Astrocyte of the cerebellum (primary cell): ENCODE measurements around the gene SCAI.
A peak's percentile ranks its signal among the peaks of the same experiment; 100 is the strongest.

Experiments used
- DNase-seq: peaks from one replicate; pipeline ENCODE4 v3.0.0-alpha.2; 2011; ENCODE audit warnings: low read depth
- H3K4me3 ChIP-seq: 2 replicates; pipeline ENCODE4 v1.5.1; 2011; ENCODE audit warnings: mild to moderate bottlenecking, low read depth, low read length, moderate library complexity
- CTCF ChIP-seq: IDR thresholded peaks from 2 replicates; pipeline ENCODE4 v1.5.1; 2012; ENCODE audit warnings: low read length, low read depth, moderate library complexity, mild to moderate bottlenecking; ENCODE audit errors: missing control alignments
- in situ Hi-C: cut with HindIII; loops from 2 replicates; pipeline ENCODE4 v1.10.0; 2017; ENCODE audit warnings: low sequenced_read_pairs

The SCAI gene

GRCh38 chr9:125147401-125147951 lies 4.1 kb upstream of the SCAI start:
- DNase-seq = no peak
- H3K4me3 ChIP-seq = no peak overlapping the region
- in situ Hi-C loops = no loop called here
- no peak for TF ChIP-seq CTCF

- in situ Hi-C loops = no loop called here
- no peak overlapping the region for H3K4me3 ChIP-seq
- DNase-seq = peak; percentile 62
- no peak for TF ChIP-seq CTCF
Observed at GRCh38 chr9:125146247-125146646, 2.9 kb upstream of the SCAI start.

GRCh38 chr9:125145425-125145824 lies 2.1 kb upstream of the SCAI start:
- in situ Hi-C loops = no loop called here
- TF ChIP-seq CTCF = no peak
- no peak for DNase-seq
- no peak overlapping the region for H3K4me3 ChIP-seq

DNA sequence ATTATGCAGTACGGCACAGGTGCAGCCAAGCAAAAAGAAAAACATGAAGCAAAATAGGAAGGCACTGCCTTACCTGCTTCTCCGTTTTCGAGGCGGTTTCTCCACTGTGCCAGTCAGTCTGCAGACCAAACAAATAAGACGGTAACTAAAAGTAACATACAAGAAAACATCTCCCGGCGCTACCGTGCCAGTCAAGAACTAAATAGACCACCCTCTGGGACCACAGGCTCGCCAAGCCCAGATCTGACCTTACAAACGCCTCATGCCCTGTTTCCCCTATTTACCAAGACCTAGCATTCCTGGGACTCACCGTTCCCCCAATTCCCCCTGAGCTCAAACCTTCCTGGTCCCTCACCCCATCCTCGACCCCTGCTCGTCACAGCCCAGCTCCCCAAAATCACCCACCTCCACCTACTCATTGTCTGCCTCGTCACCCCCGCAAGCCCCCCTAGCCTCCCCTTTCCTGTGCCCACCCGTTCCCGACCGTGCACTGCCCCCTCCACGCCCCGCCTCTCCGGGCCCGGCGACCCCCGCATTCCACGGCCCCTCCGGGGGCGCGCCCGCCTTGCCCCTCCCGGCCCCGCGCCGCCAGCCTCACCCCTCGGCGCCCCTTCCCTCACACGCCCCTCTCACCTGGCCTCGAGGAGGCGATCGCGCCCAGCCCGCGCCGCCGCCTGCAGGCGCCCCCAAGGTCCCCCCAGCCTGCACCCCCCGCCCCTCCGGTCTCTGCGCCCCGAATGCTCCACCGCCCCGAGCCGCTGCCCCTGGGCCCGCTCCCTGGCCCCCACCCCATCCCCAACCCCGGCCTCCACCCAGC lies 560 bp downstream of the SCAI start:
- in situ Hi-C loops = no loop called here
- DNase-seq = no peak
- H3K4me3 ChIP-seq = peak overlapping the region; percentile 60
- TF ChIP-seq CTCF = no peak

DNA sequence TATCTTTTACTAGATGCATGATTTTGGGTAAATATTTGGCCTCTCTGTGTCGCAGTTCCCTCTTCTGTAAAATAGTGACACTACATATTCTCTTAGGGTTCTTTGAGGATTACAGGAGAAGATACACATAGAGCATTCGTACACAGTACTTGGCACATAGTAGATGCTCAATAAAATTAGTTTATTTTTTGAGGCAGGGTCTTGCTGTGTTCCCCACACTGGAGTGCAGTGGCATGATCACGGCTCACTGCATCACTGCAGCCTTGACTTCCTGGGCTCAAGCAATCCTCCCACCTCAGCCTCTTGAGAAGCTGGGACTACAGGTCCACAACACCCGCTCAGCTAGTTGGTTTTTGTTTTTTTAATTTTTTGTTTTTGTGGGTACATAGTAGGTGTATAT lies 1.6 kb downstream of the SCAI start:
- no peak for TF ChIP-seq CTCF
- DNase-seq = no peak
- H3K4me3 ChIP-seq = no peak overlapping the region
- in situ Hi-C loops = no loop called here

DNA sequence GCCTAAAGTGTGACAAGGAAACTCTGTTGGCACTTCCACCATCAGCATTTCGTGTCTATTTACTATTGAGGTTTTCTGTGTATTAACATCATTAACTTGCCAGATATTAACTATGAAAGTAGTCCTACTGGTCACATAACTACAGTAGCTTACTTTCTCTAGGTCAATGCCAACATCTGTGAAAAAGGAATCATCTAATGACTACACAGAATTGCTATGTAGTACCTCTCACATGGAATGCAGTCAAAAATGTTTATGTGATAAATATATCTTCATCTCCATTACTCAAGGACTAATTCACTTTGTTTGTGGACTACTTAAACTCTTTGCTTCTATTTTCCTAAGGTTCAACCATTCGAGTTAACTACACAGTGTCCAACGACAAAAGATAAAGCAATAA lies 2.1 kb downstream of the SCAI start:
- H3K4me3 ChIP-seq = no peak overlapping the region
- in situ Hi-C loops = no loop called here
- DNase-seq = no peak
- TF ChIP-seq CTCF = no peak
